ENCODE results near the gene KCTD3.

GRCh38 chr1:215652371-215652770 is 85.3 kb downstream of the KCTD3 start:
- TF ChIP-seq CTCF (IDR thresholded peaks at IDR 0.05; ENCODE audit: insufficient read depth, low read depth, low read length) (no peak), EZH2 (IDR thresholded peaks at IDR 0.05; ENCODE audit: insufficient read depth, low read length) (no peak)
